AG04450 (cell line): ENCODE results near the gene THEM4. TPM values are rescaled to one million over a fixed set of nuclear protein-coding genes. Genes with fewer than 3 reads are reported as not detected.
"Not testable (repeated sequence)": the region's sequence is repeated elsewhere in the genome, so short reads cannot be mapped to it uniquely, and the experiment has no call there.

Experiments
- CTCF ChIA-PET: fragments of 300-600, 350-600 bp; formaldehyde crosslinking; extraction: SDS; loops from one replicate; lab custom pipeline; 2022; ENCODE audit warnings: antibody characterized with exemption, inconsistent platforms; lab: Charles Lee
- POLR2A ChIA-PET: fragments of 350-600 bp; formaldehyde crosslinking; extraction: SDS; loops from one replicate; lab custom pipeline; 2021; ENCODE audit warnings: antibody characterized with exemption, inconsistent platforms; lab: Yijun Ruan, JAX
- DNase-seq: peaks from one replicate; pipeline ENCODE4 v3.0.0-alpha.2; 2011; ENCODE audit warnings: low read depth, low spot score
- H3K27ac ChIP-seq: one replicate; pipeline ENCODE4 v1.5.1; 2012; ENCODE audit warnings: low read depth, low read length, control low read depth
- H3K27me3 ChIP-seq: one replicate; pipeline ENCODE4 v1.6.0; 2012; ENCODE audit warnings: low read length; ENCODE audit not compliant: control insufficient read depth, insufficient read depth
- H3K4me3 ChIP-seq: 2 replicates; pipeline ENCODE4 v1.5.1; 2011; ENCODE audit warnings: mild to moderate bottlenecking, low read depth, low read length, control low read depth
- H3K9me3 ChIP-seq: 2 replicates; pipeline ENCODE4 v1.5.1; 2012; ENCODE audit warnings: low read length; ENCODE audit not compliant: control insufficient read depth, insufficient read depth
- polyA plus RNA-seq: library from polyadenylated mRNA; depleted of rRNA; stranded (reverse); fragments of >200 nt; gene quantifications from 2 replicates; pipeline ENCODE4 v1.2.3, GENCODE V29; 2011
- TF ChIP-seq, protein P1 (sequence below): IDR thresholded peaks from 2 replicates; pipeline ENCODE4 v1.5.1; 2011; ENCODE audit warnings: low read depth, low read length, control low read depth, inconsistent platforms

Gene THEM4
- polyA plus RNA-seq, 1 experiment: 24.8 TPM

DNA sequence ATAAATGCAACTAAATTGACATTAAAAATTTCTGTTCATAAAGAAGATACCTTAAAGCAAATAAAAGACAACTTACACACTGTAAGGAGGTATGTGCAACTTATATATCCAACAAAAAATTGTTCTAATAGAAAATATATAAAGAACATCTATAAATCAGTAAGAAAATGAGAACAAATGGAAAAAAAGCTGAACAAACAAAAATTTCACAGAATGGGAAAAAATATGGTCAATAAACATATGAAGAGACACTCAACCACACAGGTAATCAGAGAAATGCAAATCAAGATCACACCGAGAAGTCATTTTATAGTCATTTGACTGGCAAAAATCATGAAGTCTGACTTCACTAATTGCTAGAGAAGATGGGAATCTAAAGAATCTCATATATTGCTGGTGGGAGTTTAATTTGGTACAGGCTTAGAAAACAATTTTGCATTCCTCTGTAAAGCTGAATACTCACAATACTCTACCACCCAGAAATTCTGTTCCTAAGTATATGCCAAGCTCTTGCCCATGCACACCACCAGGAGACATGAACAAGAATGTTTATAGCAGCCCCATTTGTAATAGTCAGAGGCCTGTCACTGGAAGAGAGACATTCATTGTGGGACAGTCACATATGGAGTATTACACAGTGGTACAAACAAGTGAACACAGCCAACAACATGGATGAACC is 33.8 kb downstream of the THEM4 start:
- H3K4me3 ChIP-seq: no peak overlapping the region
- ChIA-PET CTCF (no interaction called here), POLR2A (no interaction called here)
- no peaks in the 10 kb centered on the region for H3K27me3 ChIP-seq
- no peak overlapping the region for H3K27ac ChIP-seq
- no peaks in the 10 kb centered on the region for H3K9me3 ChIP-seq
- TF ChIP-seq, protein P1, sequence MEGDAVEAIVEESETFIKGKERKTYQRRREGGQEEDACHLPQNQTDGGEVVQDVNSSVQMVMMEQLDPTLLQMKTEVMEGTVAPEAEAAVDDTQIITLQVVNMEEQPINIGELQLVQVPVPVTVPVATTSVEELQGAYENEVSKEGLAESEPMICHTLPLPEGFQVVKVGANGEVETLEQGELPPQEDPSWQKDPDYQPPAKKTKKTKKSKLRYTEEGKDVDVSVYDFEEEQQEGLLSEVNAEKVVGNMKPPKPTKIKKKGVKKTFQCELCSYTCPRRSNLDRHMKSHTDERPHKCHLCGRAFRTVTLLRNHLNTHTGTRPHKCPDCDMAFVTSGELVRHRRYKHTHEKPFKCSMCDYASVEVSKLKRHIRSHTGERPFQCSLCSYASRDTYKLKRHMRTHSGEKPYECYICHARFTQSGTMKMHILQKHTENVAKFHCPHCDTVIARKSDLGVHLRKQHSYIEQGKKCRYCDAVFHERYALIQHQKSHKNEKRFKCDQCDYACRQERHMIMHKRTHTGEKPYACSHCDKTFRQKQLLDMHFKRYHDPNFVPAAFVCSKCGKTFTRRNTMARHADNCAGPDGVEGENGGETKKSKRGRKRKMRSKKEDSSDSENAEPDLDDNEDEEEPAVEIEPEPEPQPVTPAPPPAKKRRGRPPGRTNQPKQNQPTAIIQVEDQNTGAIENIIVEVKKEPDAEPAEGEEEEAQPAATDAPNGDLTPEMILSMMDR: no peak
- DNase-seq: no peak

DNA sequence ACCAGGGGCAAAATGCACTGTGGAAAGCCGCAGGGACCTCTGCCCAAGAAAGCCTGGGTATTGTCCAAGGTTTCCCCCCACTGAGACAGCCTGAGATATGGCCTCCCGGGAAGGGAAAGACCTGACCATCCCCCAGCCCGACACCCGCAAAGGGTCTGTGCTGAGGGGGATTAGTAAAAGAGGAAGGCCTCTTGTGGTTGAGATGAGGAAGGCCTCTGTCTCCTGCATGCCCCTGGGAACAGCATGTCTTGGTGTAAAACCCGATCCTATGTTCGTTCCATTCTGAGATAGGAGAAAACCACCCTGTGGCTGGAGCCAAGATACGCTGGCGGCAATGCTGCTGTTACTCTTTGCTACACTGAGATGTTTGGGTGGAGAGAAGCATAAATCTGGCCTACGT is 36.5 kb downstream of the THEM4 start:
- H3K27me3 ChIP-seq, CTCF ChIA-PET, H3K4me3 ChIP-seq, H3K27ac ChIP-seq, H3K9me3 ChIP-seq, POLR2A ChIA-PET, DNase-seq: not testable (repeated sequence)

DNA sequence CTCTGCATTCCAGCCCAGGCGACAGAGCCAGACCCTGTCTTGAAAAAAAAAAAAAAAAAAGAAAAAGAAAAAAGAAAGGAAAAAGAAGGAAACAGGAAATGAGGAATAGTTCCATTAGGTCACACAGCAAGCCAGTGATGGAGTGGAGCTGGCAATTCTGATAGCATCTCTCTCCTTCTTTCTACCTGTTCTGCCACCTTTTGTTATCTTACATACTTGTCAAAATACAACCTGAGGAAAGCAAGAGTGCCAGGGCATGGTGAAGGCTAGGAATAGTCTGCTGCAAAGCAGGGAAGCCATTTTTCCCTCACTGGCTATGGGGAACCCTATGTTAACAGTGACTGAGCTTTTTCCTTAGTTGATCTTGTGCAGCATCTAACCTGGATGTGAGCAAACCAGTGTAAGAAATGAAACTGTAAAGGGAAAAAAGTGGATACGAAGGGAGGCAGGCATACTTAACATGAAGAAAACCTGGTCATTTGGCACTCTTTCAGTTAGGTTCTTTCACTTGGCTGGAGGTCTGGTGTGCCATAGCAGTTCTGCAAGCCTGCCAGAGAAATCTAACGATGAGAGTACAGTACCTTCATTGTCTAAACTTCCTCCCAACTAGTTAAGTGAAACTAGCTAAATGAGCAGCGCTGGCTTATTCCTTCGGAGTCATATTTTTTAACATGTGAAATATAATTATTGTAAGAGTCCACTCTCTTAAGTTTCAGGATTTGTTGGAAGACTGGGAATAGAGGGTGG is 37.9 kb downstream of the THEM4 start:
- no peak for DNase-seq
- Histone ChIP-seq H3K4me3 (no peak overlapping the region), H3K27ac (no peak overlapping the region), H3K9me3 (no peaks in the 10 kb centered on the region), H3K27me3 (no peaks in the 10 kb centered on the region)
- CTCF ChIA-PET: no interaction called here
- POLR2A ChIA-PET: no interaction called here
- TF ChIP-seq, protein P1: no peak

DNA sequence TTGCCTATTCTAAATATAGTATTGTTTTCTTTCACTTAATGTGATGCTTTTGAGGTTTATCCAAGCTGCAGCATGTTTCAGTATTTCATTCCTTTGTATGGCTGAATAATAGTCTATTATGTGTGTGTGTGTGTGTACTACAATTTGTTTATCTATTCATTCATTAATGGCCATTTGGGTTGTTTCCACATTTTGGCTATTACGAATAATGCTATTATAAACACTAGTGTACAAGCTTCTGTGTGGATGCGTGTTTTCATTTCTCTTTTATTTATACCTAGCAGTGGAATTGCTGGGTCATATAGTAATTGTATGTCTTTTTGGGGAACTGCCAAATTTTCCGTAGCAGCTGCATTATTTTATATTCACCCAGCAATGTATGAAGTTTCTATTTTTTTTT is 40.8 kb downstream of the THEM4 start:
- POLR2A ChIA-PET: no interaction called here
- TF ChIP-seq, protein P1: no peak
- no peak overlapping the region for H3K27ac ChIP-seq
- DNase-seq: peak; percentile 51
- no peak overlapping the region for H3K4me3 ChIP-seq
- CTCF ChIA-PET: no interaction called here
- H3K9me3 ChIP-seq: no peaks in the 10 kb centered on the region
- peaks cover 6% of the 10 kb centered on the region for H3K27me3 ChIP-seq

DNA sequence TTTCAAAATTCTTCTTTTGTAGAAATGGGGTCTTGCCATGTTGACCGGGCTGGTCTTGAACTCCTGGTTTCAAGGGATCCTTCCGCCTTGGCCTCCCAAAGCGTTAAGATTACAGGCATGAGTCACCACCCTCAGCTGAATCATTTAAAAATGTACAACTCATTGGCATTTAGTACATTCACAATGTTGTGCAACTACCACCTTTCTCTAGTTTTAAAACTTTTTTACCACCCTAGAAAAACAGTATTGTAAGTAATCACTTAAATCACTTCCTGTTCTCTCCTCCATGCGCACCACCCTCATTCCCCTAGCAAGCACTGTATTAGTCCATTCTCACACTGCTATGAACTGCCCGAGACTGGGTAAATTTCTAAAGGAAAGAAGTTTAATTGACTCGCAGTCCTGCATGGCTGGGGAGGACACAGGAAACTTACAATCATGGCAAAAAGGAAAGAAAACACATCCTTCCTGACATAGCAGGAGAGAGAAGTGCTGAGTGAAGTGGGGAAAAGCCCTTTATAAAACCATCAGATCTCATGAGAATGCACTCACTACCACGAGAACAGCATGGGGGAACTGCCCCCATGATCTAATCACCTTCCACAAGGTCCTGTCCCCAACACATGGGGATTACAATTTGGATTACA is 41.4 kb downstream of the THEM4 start:
- Histone ChIP-seq H3K4me3 (no peak overlapping the region), H3K9me3 (no peaks in the 10 kb centered on the region), H3K27ac (peak overlapping the region; percentile 48), H3K27me3 (peaks cover 6% of the 10 kb centered on the region)
- ChIA-PET POLR2A (no interaction called here), CTCF (no interaction called here)
- no peak for DNase-seq
- TF ChIP-seq, protein P1: no peak
